Keratinocyte (primary cell): ENCODE measurements around the gene ANO2.

Source experiments
- CTCF ChIP-seq, 3 experiments: IDR thresholded peaks in 1 of 3; conservative IDR thresholded peaks in 1 of 3; optimal IDR thresholded peaks in 1 of 3; 2 replicates in 2 of 3; 3 replicates in 1 of 3; pipeline versions ENCODE3 to v1.5.1; 2011; ENCODE audit warnings: low read length in 3 of 3, mild to moderate bottlenecking in 3 of 3, moderate library complexity in 2 of 3, control low read depth in 1 of 3, inconsistent platforms in 1 of 3; ENCODE audit not compliant: insufficient read depth in 2 of 3; ENCODE audit errors: extremely low read depth in 1 of 3
- EZH2 ChIP-seq: IDR thresholded peaks from one replicate; pipeline ENCODE4 v1.6.1; 2012; ENCODE audit warnings: inconsistent platforms, mild to moderate bottlenecking, low read length, moderate library complexity

- TF ChIP-seq CTCF (optimal IDR thresholded peaks at IDR 0.05 in 1 of 3, IDR thresholded peaks at IDR 0.05 in 1 of 3, conservative IDR thresholded peaks at IDR 0.05 in 1 of 3; ENCODE audit: extremely low read depth in 1 of 3, insufficient read depth in 2 of 3, low read length in 3 of 3) (no peak), EZH2 (no peak)
These were observed 150.9 kb downstream of the ANO2 start for GRCh38 chr12:5794156-5794555.
